ENCODE results near the gene RFX3.

Gene RFX3

GRCh38 chr9:3478549-3478953, 47.2 kb downstream of the RFX3 start:
- peak overlapping the region; percentile 2 for H3K4me3 ChIP-seq (ENCODE audit: low read depth, low read length)
- no peak for TF ChIP-seq CTCF (IDR thresholded peaks at IDR 0.05; ENCODE audit: borderline replicate concordance, insufficient read depth, low read depth, low read length)

DNA sequence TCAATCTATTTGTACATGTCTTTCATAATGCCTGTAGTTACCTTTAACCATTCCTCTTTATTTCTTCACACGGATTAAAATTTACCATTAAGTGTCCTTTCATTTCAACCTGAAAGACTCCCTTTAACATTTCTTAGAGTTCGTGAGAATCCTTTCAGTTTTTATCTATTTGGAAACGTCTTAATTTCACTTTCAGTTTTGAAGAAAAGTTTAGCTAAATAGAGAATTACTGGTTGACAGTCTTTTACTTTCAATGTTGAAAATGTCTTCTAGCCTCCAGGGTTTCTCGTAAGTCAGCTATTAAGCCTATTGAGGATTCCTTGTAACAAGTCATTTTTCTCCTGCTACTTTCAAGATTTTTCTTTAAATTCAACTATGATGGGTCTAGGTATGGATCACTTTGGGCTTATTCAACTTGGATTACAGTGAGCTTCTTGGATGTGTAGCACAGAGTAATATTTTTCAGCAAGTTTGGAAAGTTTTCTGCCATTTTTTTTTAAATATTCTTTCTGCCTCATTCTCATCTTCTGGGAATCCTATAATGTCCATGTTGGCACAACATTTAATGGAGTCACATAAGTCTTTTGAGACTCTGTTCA, 48.5 kb downstream of the RFX3 start:
- no peak for TF ChIP-seq CTCF (IDR thresholded peaks at IDR 0.05; ENCODE audit: borderline replicate concordance, insufficient read depth, low read depth, low read length)
- no peak overlapping the region for H3K4me3 ChIP-seq (ENCODE audit: low read depth, low read length)

- TF ChIP-seq CTCF (IDR thresholded peaks at IDR 0.05; ENCODE audit: borderline replicate concordance, insufficient read depth, low read depth, low read length): no peak
Measured at GRCh38 chr9:3475300-3476020, 50.3 kb downstream of the RFX3 start.

DNA sequence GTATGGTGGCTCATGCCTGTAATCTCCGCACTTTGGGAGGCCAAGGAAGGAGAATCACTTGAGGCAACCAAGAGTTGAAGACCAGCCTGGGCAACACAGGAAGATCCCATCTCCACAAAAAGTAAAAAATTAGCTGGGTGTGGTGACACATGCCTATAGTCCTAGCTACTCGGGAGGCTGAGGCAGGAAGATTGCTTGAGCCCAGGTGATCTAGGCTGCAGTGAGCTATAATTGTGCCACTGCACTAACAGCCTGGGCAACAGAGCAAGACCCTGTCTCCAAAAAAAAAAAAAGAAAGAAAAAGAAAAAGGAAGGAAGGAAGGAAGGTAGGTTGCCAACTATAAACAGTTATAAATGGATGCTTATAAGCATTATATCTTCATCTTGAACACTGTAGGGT, 51.0 kb downstream of the RFX3 start:
- TF ChIP-seq CTCF (IDR thresholded peaks at IDR 0.05; ENCODE audit: borderline replicate concordance, insufficient read depth, low read depth, low read length): no peak
- no peak overlapping the region for H3K4me3 ChIP-seq (ENCODE audit: low read depth, low read length)

More at GRCh38 chr9:3475300-3476020, 50.3 kb downstream of the RFX3 start:
- H3K4me3 ChIP-seq (ENCODE audit: low read depth, low read length): no peak overlapping the region

DNA sequence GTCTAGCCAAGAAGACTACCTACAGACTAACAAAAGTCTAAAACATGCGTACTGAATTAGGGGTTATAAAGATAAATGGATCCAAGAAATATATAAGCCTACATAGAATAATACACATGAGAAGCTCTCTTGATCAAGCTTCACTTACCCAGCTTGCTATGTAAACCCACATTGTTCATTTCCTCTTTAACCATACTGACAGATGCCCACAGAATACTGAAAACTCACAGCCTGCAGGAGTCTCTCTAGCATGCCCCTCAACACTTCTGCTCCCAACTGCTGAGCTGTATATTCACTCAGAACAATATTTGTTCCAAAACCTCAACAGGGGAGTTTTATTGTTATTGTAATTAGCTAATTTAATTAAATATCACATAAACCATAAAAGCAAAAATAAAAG, 52.4 kb downstream of the RFX3 start:
- no peak overlapping the region for H3K4me3 ChIP-seq (ENCODE audit: low read depth, low read length)
- no peak for TF ChIP-seq CTCF (IDR thresholded peaks at IDR 0.05; ENCODE audit: borderline replicate concordance, insufficient read depth, low read depth, low read length)

DNA sequence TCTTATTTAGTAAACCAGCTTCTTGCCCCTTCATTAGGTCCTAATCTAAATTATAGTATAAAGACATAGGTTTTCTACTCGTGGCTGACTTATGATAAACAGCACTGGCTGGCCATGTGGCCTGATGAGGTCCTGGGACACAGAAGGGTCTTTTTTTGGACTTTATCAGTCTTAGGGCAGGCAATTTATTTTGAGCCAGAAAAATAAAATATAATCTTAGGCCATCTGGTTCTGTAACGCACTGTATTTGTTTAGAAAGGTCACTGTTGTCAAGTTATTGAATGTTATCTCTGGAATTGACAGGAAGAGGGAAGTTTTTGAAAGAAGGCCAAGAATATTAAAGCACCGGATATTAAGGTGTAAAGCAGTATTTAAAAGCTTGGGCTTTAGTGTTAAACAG, 53.9 kb downstream of the RFX3 start:
- no peak for TF ChIP-seq CTCF (IDR thresholded peaks at IDR 0.05; ENCODE audit: borderline replicate concordance, insufficient read depth, low read depth, low read length)

More for the DNA sequence above, 53.9 kb downstream of the RFX3 start:
- no peak overlapping the region for H3K4me3 ChIP-seq (ENCODE audit: low read depth, low read length)

Data from GM12875 (cell line).